ENCODE results near the gene ZNF93.

GRCh38 chr19:19873381-19873780 lies 27.4 kb upstream of the ZNF93 start:
- TF ChIP-seq ZNF317 (CRISPR knock-in tag; IDR thresholded peaks at IDR 0.05; ENCODE audit: borderline replicate concordance, low read depth) (no peak), ZSCAN18 (CRISPR knock-in tag; IDR thresholded peaks at IDR 0.05) (no peak), ATF2 (CRISPR knock-in tag; IDR thresholded peaks at IDR 0.05; ENCODE audit: borderline replicate concordance, low read depth) (no peak), PREB (CRISPR knock-in tag; IDR thresholded peaks at IDR 0.05; ENCODE audit: borderline replicate concordance) (no peak), NR2C2 (CRISPR knock-in tag; IDR thresholded peaks at IDR 0.05) (no peak), ZNF232 (CRISPR knock-in tag; IDR thresholded peaks at IDR 0.05) (no peak), ETV6 (CRISPR knock-in tag; IDR thresholded peaks at IDR 0.05) (no peak), TCF7 (CRISPR knock-in tag; IDR thresholded peaks at IDR 0.05; ENCODE audit: low read depth) (no peak), CTCF (IDR thresholded peaks at IDR 0.05) (no peak), ZBTB43 (CRISPR knock-in tag; IDR thresholded peaks at IDR 0.05) (no peak), NFATC4 (CRISPR knock-in tag; IDR thresholded peaks at IDR 0.05) (no peak), NFYB (CRISPR knock-in tag; conservative IDR thresholded peaks at IDR 0.05; ENCODE audit: low read depth) (no peak), ESRRA (CRISPR knock-in tag; IDR thresholded peaks at IDR 0.05; ENCODE audit: borderline replicate concordance) (no peak), USF2 (CRISPR knock-in tag; IDR thresholded peaks at IDR 0.05) (no peak)

Data from WTC11 (cell line).